Activated T-cell treated with anti-CD3 and anti-CD28 coated beads for 48 hours (primary cell): ENCODE measurements around the gene TBC1D28.
"Not testable (repeated sequence)": the region's sequence is repeated elsewhere in the genome, so short reads cannot be mapped to it uniquely, and the experiment has no call there.

Source experiments
- DNase-seq: peaks from one replicate; pipeline ENCODE4 v3.0.0-alpha.2; 2020; ENCODE audit warnings: low read depth

The TBC1D28 gene

GRCh38 chr17:18613016-18613415, 31.2 kb downstream of the TBC1D28 start:
- not testable (repeated sequence) for DNase-seq

- DNase-seq, result not testable (repeated sequence)
Observed at GRCh38 chr17:18593138-18593537, 51.1 kb downstream of the TBC1D28 start.
